Liver (tissue), 9 donors: ENCODE data around the gene H2AZ2. TPM values are rescaled to one million over a fixed set of nuclear protein-coding genes. Genes with fewer than 3 reads are reported as not detected.

Source experiments
- DNase-seq: peaks from one replicate; pipeline ENCODE4 v3.0.0-alpha.2; 2017; ENCODE audit warnings: low spot score
- H3K27ac ChIP-seq, 2 donors: one replicate each; pipeline ENCODE4 v1.7.0; 2013; ENCODE audit warnings: inconsistent platforms in 2 of 2, low read length in 2 of 2, control low read depth in 1 of 2, low read depth in 1 of 2, mild to moderate bottlenecking in 1 of 2
- H3K27me3 ChIP-seq, 4 donors: one replicate each; pipeline versions ENCODE4 v1.6.1 to v1.7.0; 2013; ENCODE audit warnings: low read length in 3 of 4, inconsistent platforms in 1 of 4, mild to moderate bottlenecking in 1 of 4, moderate library complexity in 1 of 4; ENCODE audit not compliant: control insufficient read depth in 4 of 4, insufficient read depth in 4 of 4
- H3K36me3 ChIP-seq, 4 donors: one replicate each; pipeline versions ENCODE4 v1.6.1 to v1.7.0; 2013; ENCODE audit warnings: low read length in 3 of 4, mild to moderate bottlenecking in 3 of 4, low read depth in 1 of 4, moderate library complexity in 1 of 4; ENCODE audit not compliant: control insufficient read depth in 4 of 4, insufficient read depth in 3 of 4
- H3K4me1 ChIP-seq, 4 donors: one replicate each; pipeline versions ENCODE4 v1.6.1 to v1.7.0; 2013; ENCODE audit warnings: low read length in 3 of 4, mild to moderate bottlenecking in 3 of 4, moderate library complexity in 1 of 4; ENCODE audit not compliant: control insufficient read depth in 4 of 4, insufficient read depth in 4 of 4
- H3K4me3 ChIP-seq, 3 donors: one replicate each; pipeline versions ENCODE4 v1.6.1 to v1.7.0; 2013; ENCODE audit warnings: low read length in 3 of 3, control low read depth in 1 of 3, low read depth in 1 of 3, mild to moderate bottlenecking in 1 of 3
- H3K9ac ChIP-seq, 2 donors: one replicate each; pipeline ENCODE4 v1.7.0; 2013; ENCODE audit warnings: low read length in 2 of 2, mild to moderate bottlenecking in 2 of 2, moderate library complexity in 2 of 2, control low read depth in 1 of 2, low read depth in 1 of 2
- H3K9me3 ChIP-seq, 4 donors: one replicate each; pipeline versions ENCODE4 v1.6.1 to v1.7.0; 2013; ENCODE audit warnings: low read length in 3 of 4; ENCODE audit not compliant: control insufficient read depth in 4 of 4
- EGR1 ChIP-seq, 2 donors: IDR thresholded peaks; 2 replicates each; pipeline ENCODE4 v1.6.1; 2016 to 2018; ENCODE audit warnings: antibody characterized with exemption in 2 of 2, low read depth in 2 of 2
- FOXA2 ChIP-seq: IDR thresholded peaks from 2 replicates; pipeline ENCODE4 v1.6.1; 2016; ENCODE audit warnings: antibody characterized with exemption
- GABPA ChIP-seq, 2 donors: IDR thresholded peaks in 1 of 2; conservative IDR thresholded peaks in 1 of 2; 2 replicates each; pipeline ENCODE4 v1.6.1; 2016; ENCODE audit warnings: antibody characterized with exemption in 2 of 2, mild to moderate bottlenecking in 1 of 2, moderate library complexity in 1 of 2
- HNF4A ChIP-seq, 2 donors: conservative IDR thresholded peaks; 2 replicates each; pipeline ENCODE4 v1.6.1; 2016; ENCODE audit warnings: antibody characterized with exemption in 2 of 2, mild to moderate bottlenecking in 2 of 2
- HNF4G ChIP-seq: IDR thresholded peaks from 2 replicates; pipeline ENCODE4 v1.6.1; 2016; ENCODE audit warnings: antibody characterized with exemption
- JUND ChIP-seq, 2 donors: IDR thresholded peaks; 2 replicates each; pipeline ENCODE4 v1.6.1; 2016; ENCODE audit warnings: antibody characterized with exemption in 2 of 2
- NR2F2 ChIP-seq: IDR thresholded peaks from 2 replicates; pipeline ENCODE4 v1.6.1; 2016; ENCODE audit warnings: antibody characterized with exemption
- RAD21 ChIP-seq, 2 donors: IDR thresholded peaks; 2 replicates each; pipeline ENCODE4 v1.6.1; 2016; ENCODE audit warnings: antibody characterized with exemption in 2 of 2, mild to moderate bottlenecking in 2 of 2
- RXRA ChIP-seq, 2 donors: IDR thresholded peaks; 2 replicates each; pipeline ENCODE4 v1.6.1; 2017 to 2018; ENCODE audit warnings: antibody characterized with exemption in 2 of 2, mild to moderate bottlenecking in 1 of 2
- SP1 ChIP-seq: IDR thresholded peaks from 2 replicates; pipeline ENCODE4 v1.6.1; 2018; ENCODE audit warnings: antibody characterized with exemption, mild to moderate bottlenecking
- TAF1 ChIP-seq: conservative IDR thresholded peaks from 2 replicates; pipeline ENCODE4 v1.6.1; 2016; ENCODE audit warnings: antibody characterized with exemption, mild to moderate bottlenecking
- YY1 ChIP-seq: IDR thresholded peaks from 2 replicates; pipeline ENCODE4 v1.6.1; 2016; ENCODE audit warnings: antibody characterized with exemption, mild to moderate bottlenecking
- WGBS: extraction: QIAGEN DNeasy Blood & Tissue Kit; methylation state at CpG from one replicate; pipeline ENCODE4 v1.1.7; 2013; 5-methylcytosine and 5-hydroxymethylcytosine counted together
- polyA plus RNA-seq, 2 donors: library from polyadenylated mRNA; stranded (reverse) in 1 of 2; unstranded in 1 of 2; fragments of 200-250 nt in 1 of 2; fragments of >200 nt in 1 of 2; fragmentation: Nextera tagmentation in 1 of 2; extraction: Ambion mirVana in 1 of 2; gene quantifications; one replicate each; pipeline versions ENCODE4 v1.2.1 to v1.2.3, GENCODE V29; 2013 to 2015
- total RNA-seq, 2 donors: library from RNA; depleted of rRNA; stranded (reverse); fragments of >200 nt; gene quantifications; one replicate each; pipeline ENCODE4 v1.2.3, GENCODE V29; 2014
- TF ChIP-seq, protein P1 (sequence below): IDR thresholded peaks from 2 replicates; pipeline ENCODE4 v1.6.1; 2016; ENCODE audit warnings: antibody characterized with exemption, mild to moderate bottlenecking
- TF ChIP-seq, protein P2 (sequence below): IDR thresholded peaks from 2 replicates; pipeline ENCODE4 v1.6.1; 2016; ENCODE audit warnings: antibody characterized with exemption
- TF ChIP-seq, protein P3 (sequence below): IDR thresholded peaks from 2 replicates; pipeline ENCODE4 v1.6.1; 2016; ENCODE audit warnings: antibody characterized with exemption
- TF ChIP-seq, protein P4 (sequence below): fragments of 150-350 bp; IDR thresholded peaks from 2 replicates; pipeline ENCODE4 v1.5.1; 2017; ENCODE audit warnings: improper control_type of control experiment, low read depth, low read length; ENCODE audit not compliant: missing input control
- TF ChIP-seq, protein P5 (sequence below): IDR thresholded peaks from 2 replicates; pipeline ENCODE4 v1.6.1; 2016; ENCODE audit warnings: antibody characterized with exemption
- donor health status: healthy.
- donor health status: healthy.
- donor health status: healthy.
- donor health status: healthy.
- donor health status: healthy.

The H2AZ2 gene
- total and polyA plus RNA-seq, 4 donors, result 51.3 to 182 (median 69.5) TPM

DNA sequence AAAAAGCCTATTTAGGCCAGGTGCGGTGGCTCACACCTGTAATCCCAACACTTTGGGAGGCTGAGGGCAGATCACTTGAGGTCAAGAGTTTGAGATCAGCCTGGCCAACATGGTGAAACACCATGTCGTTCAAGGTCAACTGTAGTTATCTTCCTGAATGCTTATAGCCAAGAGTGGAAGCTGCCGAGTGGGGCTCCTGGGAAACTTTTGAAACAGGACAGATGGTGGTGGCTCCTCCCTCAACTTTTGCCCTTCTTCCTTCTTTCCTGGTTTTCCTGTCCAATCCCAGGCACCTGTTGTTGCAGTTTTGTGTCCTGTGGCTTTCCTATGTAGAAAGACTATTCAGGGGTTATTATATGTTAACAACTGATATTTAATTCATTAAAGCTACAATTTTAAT is 60.1 kb downstream of the H2AZ2 start:
- H3K4me1 ChIP-seq, result no peaks in the 10 kb centered on the region
- H3K27me3 ChIP-seq, result no peaks in the 10 kb centered on the region
- H3K9ac ChIP-seq, result no peak overlapping the region
- H3K4me3 ChIP-seq, result no peak overlapping the region
- H3K9me3 ChIP-seq, result peaks cover 0 to 3% (median under 1%) of the 10 kb centered on the region in 4 donors
- H3K27ac ChIP-seq, result no peak overlapping the region
- no peak for TF ChIP-seq EGR1 (IDR thresholded peaks at IDR 0.05; ENCODE audit: low read depth in 2 of 2)
- TF ChIP-seq GABPA (IDR thresholded peaks at IDR 0.05 in 1 of 2, conservative IDR thresholded peaks at IDR 0.05 in 1 of 2), result no peak
- TF ChIP-seq, protein P1, sequence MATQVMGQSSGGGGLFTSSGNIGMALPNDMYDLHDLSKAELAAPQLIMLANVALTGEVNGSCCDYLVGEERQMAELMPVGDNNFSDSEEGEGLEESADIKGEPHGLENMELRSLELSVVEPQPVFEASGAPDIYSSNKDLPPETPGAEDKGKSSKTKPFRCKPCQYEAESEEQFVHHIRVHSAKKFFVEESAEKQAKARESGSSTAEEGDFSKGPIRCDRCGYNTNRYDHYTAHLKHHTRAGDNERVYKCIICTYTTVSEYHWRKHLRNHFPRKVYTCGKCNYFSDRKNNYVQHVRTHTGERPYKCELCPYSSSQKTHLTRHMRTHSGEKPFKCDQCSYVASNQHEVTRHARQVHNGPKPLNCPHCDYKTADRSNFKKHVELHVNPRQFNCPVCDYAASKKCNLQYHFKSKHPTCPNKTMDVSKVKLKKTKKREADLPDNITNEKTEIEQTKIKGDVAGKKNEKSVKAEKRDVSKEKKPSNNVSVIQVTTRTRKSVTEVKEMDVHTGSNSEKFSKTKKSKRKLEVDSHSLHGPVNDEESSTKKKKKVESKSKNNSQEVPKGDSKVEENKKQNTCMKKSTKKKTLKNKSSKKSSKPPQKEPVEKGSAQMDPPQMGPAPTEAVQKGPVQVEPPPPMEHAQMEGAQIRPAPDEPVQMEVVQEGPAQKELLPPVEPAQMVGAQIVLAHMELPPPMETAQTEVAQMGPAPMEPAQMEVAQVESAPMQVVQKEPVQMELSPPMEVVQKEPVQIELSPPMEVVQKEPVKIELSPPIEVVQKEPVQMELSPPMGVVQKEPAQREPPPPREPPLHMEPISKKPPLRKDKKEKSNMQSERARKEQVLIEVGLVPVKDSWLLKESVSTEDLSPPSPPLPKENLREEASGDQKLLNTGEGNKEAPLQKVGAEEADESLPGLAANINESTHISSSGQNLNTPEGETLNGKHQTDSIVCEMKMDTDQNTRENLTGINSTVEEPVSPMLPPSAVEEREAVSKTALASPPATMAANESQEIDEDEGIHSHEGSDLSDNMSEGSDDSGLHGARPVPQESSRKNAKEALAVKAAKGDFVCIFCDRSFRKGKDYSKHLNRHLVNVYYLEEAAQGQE, result no peak
- no peak for TF ChIP-seq HNF4A (conservative IDR thresholded peaks at IDR 0.05)
- TF ChIP-seq, protein P2, sequence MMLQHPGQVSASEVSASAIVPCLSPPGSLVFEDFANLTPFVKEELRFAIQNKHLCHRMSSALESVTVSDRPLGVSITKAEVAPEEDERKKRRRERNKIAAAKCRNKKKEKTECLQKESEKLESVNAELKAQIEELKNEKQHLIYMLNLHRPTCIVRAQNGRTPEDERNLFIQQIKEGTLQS, result no peak
- no peak for TF ChIP-seq JUND (IDR thresholded peaks at IDR 0.05)
- no peak for TF ChIP-seq RXRA (IDR thresholded peaks at IDR 0.05)
- no peak for TF ChIP-seq NR2F2
- no peak for TF ChIP-seq FOXA2
- no peak for TF ChIP-seq SP1
- TF ChIP-seq HNF4G, result no peak
- 90% methylated on average over 3 of the region's 3 CpGs for WGBS
- DNase-seq, result no peak
- no peaks in the 10 kb centered on the region for H3K36me3 ChIP-seq

DNA sequence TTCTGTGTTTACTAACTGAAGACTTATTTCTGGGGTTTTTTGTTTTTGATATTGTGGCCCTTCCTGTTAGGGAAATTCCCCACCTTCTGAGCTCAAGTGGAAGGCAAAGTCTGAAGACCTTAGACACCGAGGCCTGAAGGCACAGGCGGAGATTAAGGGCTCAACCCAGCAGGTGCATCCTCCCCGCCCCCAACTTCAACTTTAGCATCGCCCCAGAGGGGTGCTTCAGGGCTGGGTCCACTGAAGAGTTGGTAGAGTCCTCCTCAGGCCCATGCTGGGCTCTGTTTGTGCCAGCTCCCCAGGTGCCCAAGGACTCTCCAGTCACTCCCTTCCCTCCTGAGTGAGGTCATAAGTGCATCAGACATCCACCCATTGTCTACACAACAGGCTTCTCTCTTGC is 60.8 kb downstream of the H2AZ2 start:
- no peak overlapping the region for H3K9ac ChIP-seq
- no peak for DNase-seq
- no peaks in the 10 kb centered on the region for H3K27me3 ChIP-seq
- H3K4me3 ChIP-seq, result no peak overlapping the region
- no peaks in the 10 kb centered on the region for H3K4me1 ChIP-seq
- H3K27ac ChIP-seq, result no peak overlapping the region
- WGBS, result 80% methylated on average over 4 of the region's 4 CpGs
- peaks cover 0 to 3% (median under 1%) of the 10 kb centered on the region in 4 donors for H3K9me3 ChIP-seq
- no peak for TF ChIP-seq HNF4A (conservative IDR thresholded peaks at IDR 0.05)
- no peak for TF ChIP-seq YY1
- no peak for TF ChIP-seq GABPA (IDR thresholded peaks at IDR 0.05 in 1 of 2, conservative IDR thresholded peaks at IDR 0.05 in 1 of 2)
- no peak for TF ChIP-seq SP1
- TF ChIP-seq, protein P1, result no peak
- TF ChIP-seq EGR1 (IDR thresholded peaks at IDR 0.05; ENCODE audit: low read depth in 2 of 2), result no peak
- no peak for TF ChIP-seq FOXA2
- TF ChIP-seq NR2F2, result no peak
- TF ChIP-seq RAD21 (IDR thresholded peaks at IDR 0.05), result no peak
- TF ChIP-seq, protein P3, sequence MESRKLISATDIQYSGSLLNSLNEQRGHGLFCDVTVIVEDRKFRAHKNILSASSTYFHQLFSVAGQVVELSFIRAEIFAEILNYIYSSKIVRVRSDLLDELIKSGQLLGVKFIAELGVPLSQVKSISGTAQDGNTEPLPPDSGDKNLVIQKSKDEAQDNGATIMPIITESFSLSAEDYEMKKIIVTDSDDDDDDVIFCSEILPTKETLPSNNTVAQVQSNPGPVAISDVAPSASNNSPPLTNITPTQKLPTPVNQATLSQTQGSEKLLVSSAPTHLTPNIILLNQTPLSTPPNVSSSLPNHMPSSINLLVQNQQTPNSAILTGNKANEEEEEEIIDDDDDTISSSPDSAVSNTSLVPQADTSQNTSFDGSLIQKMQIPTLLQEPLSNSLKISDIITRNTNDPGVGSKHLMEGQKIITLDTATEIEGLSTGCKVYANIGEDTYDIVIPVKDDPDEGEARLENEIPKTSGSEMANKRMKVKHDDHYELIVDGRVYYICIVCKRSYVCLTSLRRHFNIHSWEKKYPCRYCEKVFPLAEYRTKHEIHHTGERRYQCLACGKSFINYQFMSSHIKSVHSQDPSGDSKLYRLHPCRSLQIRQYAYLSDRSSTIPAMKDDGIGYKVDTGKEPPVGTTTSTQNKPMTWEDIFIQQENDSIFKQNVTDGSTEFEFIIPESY, result no peak
- TF ChIP-seq, protein P2, result no peak
- TF ChIP-seq, protein P4, sequence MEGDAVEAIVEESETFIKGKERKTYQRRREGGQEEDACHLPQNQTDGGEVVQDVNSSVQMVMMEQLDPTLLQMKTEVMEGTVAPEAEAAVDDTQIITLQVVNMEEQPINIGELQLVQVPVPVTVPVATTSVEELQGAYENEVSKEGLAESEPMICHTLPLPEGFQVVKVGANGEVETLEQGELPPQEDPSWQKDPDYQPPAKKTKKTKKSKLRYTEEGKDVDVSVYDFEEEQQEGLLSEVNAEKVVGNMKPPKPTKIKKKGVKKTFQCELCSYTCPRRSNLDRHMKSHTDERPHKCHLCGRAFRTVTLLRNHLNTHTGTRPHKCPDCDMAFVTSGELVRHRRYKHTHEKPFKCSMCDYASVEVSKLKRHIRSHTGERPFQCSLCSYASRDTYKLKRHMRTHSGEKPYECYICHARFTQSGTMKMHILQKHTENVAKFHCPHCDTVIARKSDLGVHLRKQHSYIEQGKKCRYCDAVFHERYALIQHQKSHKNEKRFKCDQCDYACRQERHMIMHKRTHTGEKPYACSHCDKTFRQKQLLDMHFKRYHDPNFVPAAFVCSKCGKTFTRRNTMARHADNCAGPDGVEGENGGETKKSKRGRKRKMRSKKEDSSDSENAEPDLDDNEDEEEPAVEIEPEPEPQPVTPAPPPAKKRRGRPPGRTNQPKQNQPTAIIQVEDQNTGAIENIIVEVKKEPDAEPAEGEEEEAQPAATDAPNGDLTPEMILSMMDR, result no peak
- no peak for TF ChIP-seq RXRA (IDR thresholded peaks at IDR 0.05)
- TF ChIP-seq TAF1, result no peak
- TF ChIP-seq, protein P5, sequence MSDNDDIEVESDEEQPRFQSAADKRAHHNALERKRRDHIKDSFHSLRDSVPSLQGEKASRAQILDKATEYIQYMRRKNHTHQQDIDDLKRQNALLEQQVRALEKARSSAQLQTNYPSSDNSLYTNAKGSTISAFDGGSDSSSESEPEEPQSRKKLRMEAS, result no peak
- H3K36me3 ChIP-seq, result no peaks in the 10 kb centered on the region
